WTC11 (cell line): Measurements from ENCODE around the gene LSM5. TPM values are rescaled to one million over a fixed set of nuclear protein-coding genes. Genes with fewer than 3 reads are reported as not detected.

Experiments used
- ATAC-seq: fragments of 200-7000 bp; cut with Tn5 transposase; 2 replicates; pipeline ENCODE4 v1.10.0; 2021; ENCODE audit warnings: mild to moderate bottlenecking, moderate library complexity
- CTCF ChIA-PET: fragments of 300-600 bp; sonication (Branson Sonifier 250); formaldehyde crosslinking; loops from one replicate; lab custom pipeline; 2021; ENCODE audit warnings: antibody characterized with exemption; lab: Charles Lee
- POLR2A ChIA-PET: fragments of 350-600 bp; sonication (Branson Sonifier 250); formaldehyde crosslinking; loops from one replicate; lab custom pipeline; 2021; ENCODE audit warnings: antibody characterized with exemption; lab: Charles Lee
- DNase-seq: peaks from one replicate; pipeline ENCODE4 v3.0.0; 2021; ENCODE audit warnings: low spot score
- H3K27ac Mint-ChIP-seq: 2 replicates; pipeline ENCODE4 v1.8.0; 2021; ENCODE audit warnings: mixed read lengths
- H3K27me3 Mint-ChIP-seq: 2 replicates; pipeline ENCODE4 v1.8.0; 2021; ENCODE audit warnings: low read depth, mild to moderate bottlenecking, moderate library complexity, mixed read lengths
- H3K36me3 Mint-ChIP-seq: 2 replicates; pipeline ENCODE4 v1.8.0; 2021; ENCODE audit warnings: mixed read lengths
- H3K4me1 Mint-ChIP-seq: 2 replicates; pipeline ENCODE4 v1.8.0; 2022; ENCODE audit warnings: mixed read lengths
- H3K4me3 Mint-ChIP-seq: 2 replicates; pipeline ENCODE4 v1.8.0; 2021; ENCODE audit warnings: mild to moderate bottlenecking, moderate library complexity, mixed read lengths
- H3K9me3 Mint-ChIP-seq: 2 replicates; pipeline ENCODE4 v1.8.0; 2021; ENCODE audit warnings: mixed read lengths
- ELF4 ChIP-seq: sonication (generic); formaldehyde crosslinking; IDR thresholded peaks from 2 replicates; pipeline ENCODE4 v1.8.1; 2022; ENCODE audit warnings: low read depth, mild to moderate bottlenecking, moderate library complexity, missing genetic modification reagents
- FOXJ3 ChIP-seq: sonication (generic); formaldehyde crosslinking; IDR thresholded peaks from 2 replicates; pipeline ENCODE4 v1.9.0; 2021; ENCODE audit warnings: missing genetic modification reagents, mild to moderate bottlenecking, borderline replicate concordance
- FOXK1 ChIP-seq: sonication (generic); formaldehyde crosslinking; IDR thresholded peaks from 2 replicates; pipeline ENCODE4 v1.8.0; 2022; ENCODE audit warnings: mild to moderate bottlenecking, moderate library complexity, missing genetic modification reagents
- GABPB1 ChIP-seq: sonication (generic); formaldehyde crosslinking; IDR thresholded peaks from 2 replicates; pipeline ENCODE4 v1.8.1; 2023; ENCODE audit warnings: mild to moderate bottlenecking, missing genetic modification reagents
- NFYB ChIP-seq: sonication (generic); formaldehyde crosslinking; conservative IDR thresholded peaks from 2 replicates; pipeline ENCODE4 v1.8.0; 2022; ENCODE audit warnings: low read depth, missing genetic modification reagents
- NR1H2 ChIP-seq: sonication (generic); formaldehyde crosslinking; IDR thresholded peaks from 2 replicates; pipeline ENCODE4 v1.9.0; 2021; ENCODE audit warnings: mild to moderate bottlenecking, moderate library complexity, missing genetic modification reagents
- SMAD3 ChIP-seq: sonication (generic); formaldehyde crosslinking; IDR thresholded peaks from 2 replicates; pipeline ENCODE4 v1.8.0; 2022; ENCODE audit warnings: missing genetic modification reagents, mild to moderate bottlenecking, borderline replicate concordance
- SOX15 ChIP-seq: fragments of 250-450 bp; sonication (Bioruptor Pico); IDR thresholded peaks from 2 replicates; pipeline ENCODE4 v1.9.0; 2021; ENCODE audit warnings: mild to moderate bottlenecking
- total RNA-seq: library from RNA; stranded (reverse); gene quantifications from 3 replicates; pipeline ENCODE4 v1.2.3, GENCODE V29; 2021
- TF ChIP-seq, protein P1 (sequence below): sonication (generic); formaldehyde crosslinking; IDR thresholded peaks from 2 replicates; pipeline ENCODE4 v1.8.1; 2022; ENCODE audit warnings: low read depth, mild to moderate bottlenecking, moderate library complexity, missing genetic modification reagents, borderline replicate concordance
- TF ChIP-seq, protein P2 (sequence below): sonication (generic); formaldehyde crosslinking; conservative IDR thresholded peaks from 2 replicates; pipeline ENCODE4 v1.8.1; 2023; ENCODE audit warnings: mild to moderate bottlenecking, low read depth, missing genetic modification reagents, moderate library complexity
- TF ChIP-seq, protein P3 (sequence below): sonication (generic); formaldehyde crosslinking; IDR thresholded peaks from 2 replicates; pipeline ENCODE4 v1.8.1; 2022; ENCODE audit warnings: missing genetic modification reagents, borderline replicate concordance
- TF ChIP-seq, protein P4 (sequence below): sonication (generic); formaldehyde crosslinking; IDR thresholded peaks from 2 replicates; pipeline ENCODE4 v1.8.1; 2022; ENCODE audit warnings: low read depth, missing genetic modification reagents, borderline replicate concordance
- TF ChIP-seq, protein P5 (sequence below): sonication (generic); formaldehyde crosslinking; IDR thresholded peaks from 2 replicates; pipeline ENCODE4 v1.8.1; 2023; ENCODE audit warnings: mild to moderate bottlenecking, missing genetic modification reagents
- TF ChIP-seq, protein P6 (sequence below): fragments of 200-600 bp; IDR thresholded peaks from 2 replicates; pipeline ENCODE4 v1.8.0; 2022; ENCODE audit warnings: antibody characterized with exemption
- TF ChIP-seq, protein P7 (sequence below): sonication (generic); formaldehyde crosslinking; IDR thresholded peaks from 2 replicates; pipeline ENCODE4 v1.8.0; 2022; ENCODE audit warnings: missing genetic modification reagents
- TF ChIP-seq, protein P8 (sequence below): fragments of 250-450 bp; sonication (Bioruptor Pico); IDR thresholded peaks from 2 replicates; pipeline ENCODE4 v1.9.0; 2021; ENCODE audit warnings: moderate library complexity, mild to moderate bottlenecking, inconsistent platforms, borderline replicate concordance
- TF ChIP-seq, protein P9 (sequence below): sonication (generic); formaldehyde crosslinking; IDR thresholded peaks from 2 replicates; pipeline ENCODE4 v1.8.0; 2022; ENCODE audit warnings: mild to moderate bottlenecking, missing genetic modification reagents

The LSM5 gene
- total RNA-seq, 1 experiment from 2014 or later = 89.5 TPM

GRCh38 chr7:32462451-32462850, 27.7 kb downstream of the LSM5 start:
- Mint-ChIP-seq H3K4me1 (peaks cover 11% of the 10 kb centered on the region), H3K27me3 (no peaks in the 10 kb centered on the region), H3K36me3 (peaks cover 12% of the 10 kb centered on the region), H3K27ac (no peak overlapping the region), H3K4me3 (no peak overlapping the region)
- no peak for ATAC-seq
- POLR2A ChIA-PET = no interaction called here
- TF ChIP-seq, protein P1, sequence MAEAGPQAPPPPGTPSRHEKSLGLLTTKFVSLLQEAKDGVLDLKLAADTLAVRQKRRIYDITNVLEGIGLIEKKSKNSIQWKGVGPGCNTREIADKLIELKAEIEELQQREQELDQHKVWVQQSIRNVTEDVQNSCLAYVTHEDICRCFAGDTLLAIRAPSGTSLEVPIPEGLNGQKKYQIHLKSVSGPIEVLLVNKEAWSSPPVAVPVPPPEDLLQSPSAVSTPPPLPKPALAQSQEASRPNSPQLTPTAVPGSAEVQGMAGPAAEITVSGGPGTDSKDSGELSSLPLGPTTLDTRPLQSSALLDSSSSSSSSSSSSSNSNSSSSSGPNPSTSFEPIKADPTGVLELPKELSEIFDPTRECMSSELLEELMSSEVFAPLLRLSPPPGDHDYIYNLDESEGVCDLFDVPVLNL = no peak
- TF ChIP-seq SMAD3 = no peak
- no peak for TF ChIP-seq FOXJ3 (CRISPR knock-in tag)
- TF ChIP-seq SOX15 = no peak
- TF ChIP-seq, protein P2, sequence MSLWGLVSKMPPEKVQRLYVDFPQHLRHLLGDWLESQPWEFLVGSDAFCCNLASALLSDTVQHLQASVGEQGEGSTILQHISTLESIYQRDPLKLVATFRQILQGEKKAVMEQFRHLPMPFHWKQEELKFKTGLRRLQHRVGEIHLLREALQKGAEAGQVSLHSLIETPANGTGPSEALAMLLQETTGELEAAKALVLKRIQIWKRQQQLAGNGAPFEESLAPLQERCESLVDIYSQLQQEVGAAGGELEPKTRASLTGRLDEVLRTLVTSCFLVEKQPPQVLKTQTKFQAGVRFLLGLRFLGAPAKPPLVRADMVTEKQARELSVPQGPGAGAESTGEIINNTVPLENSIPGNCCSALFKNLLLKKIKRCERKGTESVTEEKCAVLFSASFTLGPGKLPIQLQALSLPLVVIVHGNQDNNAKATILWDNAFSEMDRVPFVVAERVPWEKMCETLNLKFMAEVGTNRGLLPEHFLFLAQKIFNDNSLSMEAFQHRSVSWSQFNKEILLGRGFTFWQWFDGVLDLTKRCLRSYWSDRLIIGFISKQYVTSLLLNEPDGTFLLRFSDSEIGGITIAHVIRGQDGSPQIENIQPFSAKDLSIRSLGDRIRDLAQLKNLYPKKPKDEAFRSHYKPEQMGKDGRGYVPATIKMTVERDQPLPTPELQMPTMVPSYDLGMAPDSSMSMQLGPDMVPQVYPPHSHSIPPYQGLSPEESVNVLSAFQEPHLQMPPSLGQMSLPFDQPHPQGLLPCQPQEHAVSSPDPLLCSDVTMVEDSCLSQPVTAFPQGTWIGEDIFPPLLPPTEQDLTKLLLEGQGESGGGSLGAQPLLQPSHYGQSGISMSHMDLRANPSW = no peak
- TF ChIP-seq, protein P3, sequence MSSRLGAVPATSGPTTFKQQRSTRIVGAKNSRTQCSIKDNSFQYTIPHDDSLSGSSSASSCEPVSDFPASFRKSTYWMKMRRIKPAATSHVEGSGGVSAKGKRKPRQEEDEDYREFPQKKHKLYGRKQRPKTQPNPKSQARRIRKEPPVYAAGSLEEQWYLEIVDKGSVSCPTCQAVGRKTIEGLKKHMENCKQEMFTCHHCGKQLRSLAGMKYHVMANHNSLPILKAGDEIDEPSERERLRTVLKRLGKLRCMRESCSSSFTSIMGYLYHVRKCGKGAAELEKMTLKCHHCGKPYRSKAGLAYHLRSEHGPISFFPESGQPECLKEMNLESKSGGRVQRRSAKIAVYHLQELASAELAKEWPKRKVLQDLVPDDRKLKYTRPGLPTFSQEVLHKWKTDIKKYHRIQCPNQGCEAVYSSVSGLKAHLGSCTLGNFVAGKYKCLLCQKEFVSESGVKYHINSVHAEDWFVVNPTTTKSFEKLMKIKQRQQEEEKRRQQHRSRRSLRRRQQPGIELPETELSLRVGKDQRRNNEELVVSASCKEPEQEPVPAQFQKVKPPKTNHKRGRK (CRISPR knock-in tag) = no peak
- no peak for TF ChIP-seq NFYB (CRISPR knock-in tag)
- TF ChIP-seq NR1H2 (CRISPR knock-in tag) = no peak
- TF ChIP-seq, protein P4, sequence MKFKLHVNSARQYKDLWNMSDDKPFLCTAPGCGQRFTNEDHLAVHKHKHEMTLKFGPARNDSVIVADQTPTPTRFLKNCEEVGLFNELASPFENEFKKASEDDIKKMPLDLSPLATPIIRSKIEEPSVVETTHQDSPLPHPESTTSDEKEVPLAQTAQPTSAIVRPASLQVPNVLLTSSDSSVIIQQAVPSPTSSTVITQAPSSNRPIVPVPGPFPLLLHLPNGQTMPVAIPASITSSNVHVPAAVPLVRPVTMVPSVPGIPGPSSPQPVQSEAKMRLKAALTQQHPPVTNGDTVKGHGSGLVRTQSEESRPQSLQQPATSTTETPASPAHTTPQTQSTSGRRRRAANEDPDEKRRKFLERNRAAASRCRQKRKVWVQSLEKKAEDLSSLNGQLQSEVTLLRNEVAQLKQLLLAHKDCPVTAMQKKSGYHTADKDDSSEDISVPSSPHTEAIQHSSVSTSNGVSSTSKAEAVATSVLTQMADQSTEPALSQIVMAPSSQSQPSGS (CRISPR knock-in tag) = no peak
- TF ChIP-seq GABPB1 (CRISPR knock-in tag) = no peak
- TF ChIP-seq FOXK1 (CRISPR knock-in tag) = no peak
- TF ChIP-seq, all 79 proteins: peak for 0
- DNase-seq = no peak
- CTCF ChIA-PET = no interaction called here
- peaks cover 2% of the 10 kb centered on the region; the same call in 1 of the 2 replicates for H3K9me3 Mint-ChIP-seq

GRCh38 chr7:32461484-32461883, 28.7 kb downstream of the LSM5 start:
- H3K4me1 Mint-ChIP-seq = peaks cover 11% of the 10 kb centered on the region
- no peaks in the 10 kb centered on the region for H3K27me3 Mint-ChIP-seq
- H3K9me3 Mint-ChIP-seq = peaks cover 12% of the 10 kb centered on the region
- ATAC-seq = no peak
- no peak overlapping the region for H3K27ac Mint-ChIP-seq
- CTCF ChIA-PET = no interaction called here
- H3K4me3 Mint-ChIP-seq = no peak overlapping the region
- DNase-seq = no peak
- H3K36me3 Mint-ChIP-seq = peaks cover 22% of the 10 kb centered on the region
- POLR2A ChIA-PET = no interaction called here
- no peak for TF ChIP-seq FOXK1 (CRISPR knock-in tag)
- TF ChIP-seq, protein P5, sequence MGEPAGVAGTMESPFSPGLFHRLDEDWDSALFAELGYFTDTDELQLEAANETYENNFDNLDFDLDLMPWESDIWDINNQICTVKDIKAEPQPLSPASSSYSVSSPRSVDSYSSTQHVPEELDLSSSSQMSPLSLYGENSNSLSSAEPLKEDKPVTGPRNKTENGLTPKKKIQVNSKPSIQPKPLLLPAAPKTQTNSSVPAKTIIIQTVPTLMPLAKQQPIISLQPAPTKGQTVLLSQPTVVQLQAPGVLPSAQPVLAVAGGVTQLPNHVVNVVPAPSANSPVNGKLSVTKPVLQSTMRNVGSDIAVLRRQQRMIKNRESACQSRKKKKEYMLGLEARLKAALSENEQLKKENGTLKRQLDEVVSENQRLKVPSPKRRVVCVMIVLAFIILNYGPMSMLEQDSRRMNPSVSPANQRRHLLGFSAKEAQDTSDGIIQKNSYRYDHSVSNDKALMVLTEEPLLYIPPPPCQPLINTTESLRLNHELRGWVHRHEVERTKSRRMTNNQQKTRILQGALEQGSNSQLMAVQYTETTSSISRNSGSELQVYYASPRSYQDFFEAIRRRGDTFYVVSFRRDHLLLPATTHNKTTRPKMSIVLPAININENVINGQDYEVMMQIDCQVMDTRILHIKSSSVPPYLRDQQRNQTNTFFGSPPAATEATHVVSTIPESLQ (CRISPR knock-in tag) = no peak
- TF ChIP-seq, protein P6, sequence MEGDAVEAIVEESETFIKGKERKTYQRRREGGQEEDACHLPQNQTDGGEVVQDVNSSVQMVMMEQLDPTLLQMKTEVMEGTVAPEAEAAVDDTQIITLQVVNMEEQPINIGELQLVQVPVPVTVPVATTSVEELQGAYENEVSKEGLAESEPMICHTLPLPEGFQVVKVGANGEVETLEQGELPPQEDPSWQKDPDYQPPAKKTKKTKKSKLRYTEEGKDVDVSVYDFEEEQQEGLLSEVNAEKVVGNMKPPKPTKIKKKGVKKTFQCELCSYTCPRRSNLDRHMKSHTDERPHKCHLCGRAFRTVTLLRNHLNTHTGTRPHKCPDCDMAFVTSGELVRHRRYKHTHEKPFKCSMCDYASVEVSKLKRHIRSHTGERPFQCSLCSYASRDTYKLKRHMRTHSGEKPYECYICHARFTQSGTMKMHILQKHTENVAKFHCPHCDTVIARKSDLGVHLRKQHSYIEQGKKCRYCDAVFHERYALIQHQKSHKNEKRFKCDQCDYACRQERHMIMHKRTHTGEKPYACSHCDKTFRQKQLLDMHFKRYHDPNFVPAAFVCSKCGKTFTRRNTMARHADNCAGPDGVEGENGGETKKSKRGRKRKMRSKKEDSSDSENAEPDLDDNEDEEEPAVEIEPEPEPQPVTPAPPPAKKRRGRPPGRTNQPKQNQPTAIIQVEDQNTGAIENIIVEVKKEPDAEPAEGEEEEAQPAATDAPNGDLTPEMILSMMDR = no peak
- TF ChIP-seq, protein P7, sequence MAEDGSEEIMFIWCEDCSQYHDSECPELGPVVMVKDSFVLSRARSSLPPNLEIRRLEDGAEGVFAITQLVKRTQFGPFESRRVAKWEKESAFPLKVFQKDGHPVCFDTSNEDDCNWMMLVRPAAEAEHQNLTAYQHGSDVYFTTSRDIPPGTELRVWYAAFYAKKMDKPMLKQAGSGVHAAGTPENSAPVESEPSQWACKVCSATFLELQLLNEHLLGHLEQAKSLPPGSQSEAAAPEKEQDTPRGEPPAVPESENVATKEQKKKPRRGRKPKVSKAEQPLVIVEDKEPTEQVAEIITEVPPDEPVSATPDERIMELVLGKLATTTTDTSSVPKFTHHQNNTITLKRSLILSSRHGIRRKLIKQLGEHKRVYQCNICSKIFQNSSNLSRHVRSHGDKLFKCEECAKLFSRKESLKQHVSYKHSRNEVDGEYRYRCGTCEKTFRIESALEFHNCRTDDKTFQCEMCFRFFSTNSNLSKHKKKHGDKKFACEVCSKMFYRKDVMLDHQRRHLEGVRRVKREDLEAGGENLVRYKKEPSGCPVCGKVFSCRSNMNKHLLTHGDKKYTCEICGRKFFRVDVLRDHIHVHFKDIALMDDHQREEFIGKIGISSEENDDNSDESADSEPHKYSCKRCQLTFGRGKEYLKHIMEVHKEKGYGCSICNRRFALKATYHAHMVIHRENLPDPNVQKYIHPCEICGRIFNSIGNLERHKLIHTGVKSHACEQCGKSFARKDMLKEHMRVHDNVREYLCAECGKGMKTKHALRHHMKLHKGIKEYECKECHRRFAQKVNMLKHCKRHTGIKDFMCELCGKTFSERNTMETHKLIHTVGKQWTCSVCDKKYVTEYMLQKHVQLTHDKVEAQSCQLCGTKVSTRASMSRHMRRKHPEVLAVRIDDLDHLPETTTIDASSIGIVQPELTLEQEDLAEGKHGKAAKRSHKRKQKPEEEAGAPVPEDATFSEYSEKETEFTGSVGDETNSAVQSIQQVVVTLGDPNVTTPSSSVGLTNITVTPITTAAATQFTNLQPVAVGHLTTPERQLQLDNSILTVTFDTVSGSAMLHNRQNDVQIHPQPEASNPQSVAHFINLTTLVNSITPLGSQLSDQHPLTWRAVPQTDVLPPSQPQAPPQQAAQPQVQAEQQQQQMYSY = no peak
- no peak for TF ChIP-seq SOX15
- TF ChIP-seq ELF4 (CRISPR knock-in tag) = no peak
- TF ChIP-seq, protein P8, sequence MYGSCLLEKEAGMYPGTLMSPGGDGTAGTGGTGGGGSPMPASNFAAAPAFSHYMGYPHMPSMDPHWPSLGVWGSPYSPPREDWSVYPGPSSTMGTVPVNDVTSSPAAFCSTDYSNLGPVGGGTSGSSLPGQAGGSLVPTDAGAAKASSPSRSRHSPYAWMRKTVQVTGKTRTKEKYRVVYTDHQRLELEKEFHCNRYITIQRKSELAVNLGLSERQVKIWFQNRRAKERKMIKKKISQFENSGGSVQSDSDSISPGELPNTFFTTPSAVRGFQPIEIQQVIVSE (CRISPR knock-in tag) = no peak
- TF ChIP-seq, protein P9, sequence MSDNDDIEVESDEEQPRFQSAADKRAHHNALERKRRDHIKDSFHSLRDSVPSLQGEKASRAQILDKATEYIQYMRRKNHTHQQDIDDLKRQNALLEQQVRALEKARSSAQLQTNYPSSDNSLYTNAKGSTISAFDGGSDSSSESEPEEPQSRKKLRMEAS (CRISPR knock-in tag) = no peak
- TF ChIP-seq, protein P4 (CRISPR knock-in tag) = no peak
